Dermis microvascular lymphatic vessel endothelial cell (primary cell): ENCODE measurements around the gene IFNL2. TPM values are rescaled to one million over a fixed set of nuclear protein-coding genes. Genes with fewer than 3 reads are reported as not detected.
A peak's percentile ranks its signal among the peaks of the same experiment; 100 is the strongest.
"Not testable (repeated sequence)": the region's sequence is repeated elsewhere in the genome, so short reads cannot be mapped to it uniquely, and the experiment has no call there.

ENCODE experiments used
- DNase-seq, 2 donors: peaks; one replicate each; pipeline versions ENCODE4 v3.0.0 to v3.0.0-alpha.2; 2010; ENCODE audit warnings: low read depth in 2 of 2
- total RNA-seq: library from RNA; depleted of rRNA; stranded (reverse); fragments of >200 nt; gene quantifications from 2 replicates; pipeline ENCODE4 v1.2.1, GENCODE V29; 2014

Gene IFNL2
- not detected in 2 replicates for total RNA-seq

- not testable (repeated sequence) for DNase-seq
Observed at GRCh38 chr19:39268085-39268484, at the start of gene IFNL2. IFNL2 (plus strand) TSS chr19:39268396; CDS start chr19:39268569, 173 bp downstream.

- not testable (repeated sequence) for DNase-seq
Observed at GRCh38 chr19:39219108-39219507, 49.1 kb upstream of the IFNL2 start.

- peak in 1 of 2 donors; percentile 41 for DNase-seq
Observed at GRCh38 chr19:39223703-39224279, 44.4 kb upstream of the IFNL2 start.

GRCh38 chr19:39224910-39225309 is 43.3 kb upstream of the IFNL2 start:
- DNase-seq: no peak

- no peak for DNase-seq
Observed at GRCh38 chr19:39230096-39230764, 38.0 kb upstream of the IFNL2 start.

- no peak for DNase-seq
Observed at GRCh38 chr19:39232708-39233107, 35.5 kb upstream of the IFNL2 start.

GRCh38 chr19:39236527-39236926 is 31.7 kb upstream of the IFNL2 start:
- DNase-seq: no peak

- DNase-seq: peak in 1 of 2 donors; percentile 4
Observed at GRCh38 chr19:39237200-39238184, 30.7 kb upstream of the IFNL2 start.

GRCh38 chr19:39238209-39238608 is 30.0 kb upstream of the IFNL2 start:
- DNase-seq: no peak

- no peak for DNase-seq
Observed at GRCh38 chr19:39238944-39239343, 29.3 kb upstream of the IFNL2 start.

- DNase-seq: no peak
Observed at GRCh38 chr19:39240421-39240820, 27.8 kb upstream of the IFNL2 start.

- DNase-seq: not testable (repeated sequence)
Observed at GRCh38 chr19:39243741-39244140, 24.5 kb upstream of the IFNL2 start.

- not testable (repeated sequence) for DNase-seq
Observed at GRCh38 chr19:39244410-39245100, 23.6 kb upstream of the IFNL2 start, which contains the start of gene IFNL3. IFNL3 (minus strand) TSS chr19:39245006; CDS start chr19:39244967, 39 bp downstream.

GRCh38 chr19:39245166-39245565 is 23.0 kb upstream of the IFNL2 start:
- not testable (repeated sequence) for DNase-seq

GRCh38 chr19:39246951-39247669 is 21.1 kb upstream of the IFNL2 start:
- peak in 1 of 2 donors; percentile 26 for DNase-seq

GRCh38 chr19:39247701-39248664 is 20.2 kb upstream of the IFNL2 start:
- DNase-seq: no peak

- DNase-seq: no peak
Observed at GRCh38 chr19:39248806-39249205, 19.4 kb upstream of the IFNL2 start, which contains the start of gene IFNL4. IFNL4 (minus strand) TSS chr19:39248856.

GRCh38 chr19:39251081-39251480 is 17.1 kb upstream of the IFNL2 start:
- DNase-seq: no peak

- no peak for DNase-seq
Observed at GRCh38 chr19:39251846-39252245, 16.4 kb upstream of the IFNL2 start.
